ENCODE results near the gene NXPH2.
"Not testable (repeated sequence)": the region's sequence is repeated elsewhere in the genome, so short reads cannot be mapped to it uniquely, and the experiment has no call there.

The NXPH2 gene

DNA sequence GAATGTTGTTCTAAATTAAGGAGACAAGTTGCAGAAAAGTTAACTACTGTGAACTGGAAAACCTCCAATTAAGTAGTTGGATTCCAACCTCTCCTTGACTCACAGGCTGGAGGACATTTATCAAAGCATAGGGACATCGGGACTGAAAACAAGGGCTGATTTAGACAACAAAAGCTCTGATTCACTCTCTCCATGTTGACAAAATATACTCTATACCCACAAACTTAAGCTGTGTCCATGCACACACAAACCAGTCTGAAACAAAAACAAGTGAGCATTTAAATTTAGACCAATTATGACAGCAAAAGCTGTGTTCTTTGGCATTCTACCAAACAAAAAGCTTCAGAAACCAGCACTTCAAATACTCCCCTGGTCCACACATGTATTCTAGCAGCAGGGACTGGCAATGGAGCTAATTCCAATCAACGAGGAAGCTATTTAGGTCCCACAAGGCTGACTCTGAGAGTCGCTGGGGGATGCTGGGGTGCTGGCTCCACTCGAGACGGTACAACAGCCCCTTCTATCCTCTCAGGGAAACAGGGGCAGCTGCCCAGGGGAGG is 71.4 kb downstream of the NXPH2 start:
- DNase-seq, result no peak

GRCh38 chr2:138707392-138708074 is 72.7 kb downstream of the NXPH2 start:
- DNase-seq, result no peak

DNA sequence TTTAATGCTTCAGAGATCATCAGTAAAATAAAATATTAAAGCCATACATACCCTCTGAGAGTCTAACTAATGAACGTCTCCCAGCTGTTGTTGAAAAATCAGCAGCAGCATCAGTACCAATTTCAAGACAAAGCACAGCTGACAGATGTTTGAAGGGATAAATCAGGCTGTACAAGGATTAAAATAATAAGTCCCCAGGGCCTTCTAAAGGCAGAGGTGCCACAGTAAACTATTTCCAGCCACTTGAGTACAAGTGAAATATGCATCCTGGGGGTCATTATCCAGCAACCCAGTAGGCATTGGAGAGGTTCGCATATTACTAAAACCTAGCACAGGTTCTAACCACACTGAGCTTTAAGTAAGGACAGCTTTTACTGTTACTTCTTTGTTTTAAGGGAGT is 76.9 kb downstream of the NXPH2 start:
- DNase-seq, result no peak

- DNase-seq, result no peak
These were observed 79.5 kb downstream of the NXPH2 start for GRCh38 chr2:138700716-138701115.

- DNase-seq, result no peak
These were observed 80.8 kb downstream of the NXPH2 start for GRCh38 chr2:138699421-138699820.

DNA sequence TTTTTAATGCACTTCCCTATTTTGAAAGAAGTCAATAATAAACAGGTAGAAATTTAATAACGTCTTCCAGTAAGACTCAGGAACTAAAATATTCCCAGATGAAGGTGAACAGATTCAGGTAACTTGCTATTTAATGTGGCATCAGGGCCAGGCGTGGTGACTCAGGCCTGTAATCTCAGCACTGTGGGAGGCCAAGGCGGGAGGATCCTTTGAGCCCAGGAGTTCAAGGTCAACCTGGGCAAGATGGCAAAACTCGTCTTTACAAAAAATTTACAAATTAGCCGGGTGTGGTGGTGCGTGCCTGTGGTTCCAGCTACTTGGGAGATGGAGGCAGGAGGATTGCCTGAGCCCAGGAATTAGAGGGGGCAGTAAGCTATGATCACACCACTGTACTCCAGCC is 81.8 kb downstream of the NXPH2 start:
- no peak for DNase-seq

GRCh38 chr2:138691667-138692066 is 88.5 kb downstream of the NXPH2 start:
- no peak for DNase-seq

- DNase-seq, result no peak
These were observed 90.5 kb downstream of the NXPH2 start for GRCh38 chr2:138689705-138690104.

DNA sequence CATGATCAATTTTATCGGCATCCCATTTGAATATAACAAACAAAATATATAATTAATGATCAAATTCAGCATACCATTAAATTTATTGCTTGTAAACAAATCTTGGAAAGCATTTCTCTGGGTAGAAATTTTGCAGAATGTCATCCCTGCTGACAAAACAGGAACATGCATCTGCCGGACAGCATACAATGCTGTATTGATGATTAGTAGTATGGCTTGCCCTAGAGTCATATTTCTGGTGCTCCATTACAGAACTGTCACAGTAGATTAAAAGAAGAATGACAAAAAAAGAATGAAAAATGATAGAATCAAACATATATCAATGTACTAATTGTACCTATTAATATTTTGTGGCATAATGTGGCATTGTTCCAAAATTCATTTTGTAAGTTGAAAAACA is 98.0 kb downstream of the NXPH2 start:
- DNase-seq, result no peak

GRCh38 chr2:138677221-138677620 is 103.0 kb downstream of the NXPH2 start:
- no peak for DNase-seq

GRCh38 chr2:138676619-138677021 is 103.6 kb downstream of the NXPH2 start:
- no peak for DNase-seq

- no peak for DNase-seq
These were observed 108.6 kb downstream of the NXPH2 start for GRCh38 chr2:138671566-138671965.

- DNase-seq, result no peak
These were observed 109.5 kb downstream of the NXPH2 start for GRCh38 chr2:138670734-138671133.

GRCh38 chr2:138665937-138666336 is 114.3 kb downstream of the NXPH2 start:
- DNase-seq, result no peak

GRCh38 chr2:138658187-138658894 is 121.8 kb downstream of the NXPH2 start:
- DNase-seq, result no peak

GRCh38 chr2:138654146-138654545 is 126.0 kb downstream of the NXPH2 start:
- DNase-seq, result no peak

DNA sequence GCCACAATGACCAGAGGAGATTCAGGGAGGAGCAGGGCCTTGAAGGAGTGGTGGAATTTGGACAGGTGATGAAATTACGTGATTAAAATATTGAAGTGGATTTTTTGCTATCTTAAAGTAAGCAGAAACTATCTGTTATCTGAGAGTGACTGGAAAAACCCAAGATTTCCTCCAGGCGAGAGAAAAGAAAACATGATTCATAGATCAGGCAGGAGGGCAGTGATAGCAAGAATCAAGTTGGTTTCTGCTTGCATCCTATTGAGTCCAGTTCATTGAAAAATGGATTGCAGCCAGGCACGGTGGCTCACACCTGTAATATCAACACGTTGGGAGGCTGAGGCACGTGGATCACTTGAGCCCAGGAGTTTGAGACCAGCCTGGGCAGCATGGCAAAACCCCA is 127.8 kb downstream of the NXPH2 start:
- no peak for DNase-seq

- no peak for DNase-seq
These were observed 130.6 kb downstream of the NXPH2 start for GRCh38 chr2:138649571-138649970.

DNA sequence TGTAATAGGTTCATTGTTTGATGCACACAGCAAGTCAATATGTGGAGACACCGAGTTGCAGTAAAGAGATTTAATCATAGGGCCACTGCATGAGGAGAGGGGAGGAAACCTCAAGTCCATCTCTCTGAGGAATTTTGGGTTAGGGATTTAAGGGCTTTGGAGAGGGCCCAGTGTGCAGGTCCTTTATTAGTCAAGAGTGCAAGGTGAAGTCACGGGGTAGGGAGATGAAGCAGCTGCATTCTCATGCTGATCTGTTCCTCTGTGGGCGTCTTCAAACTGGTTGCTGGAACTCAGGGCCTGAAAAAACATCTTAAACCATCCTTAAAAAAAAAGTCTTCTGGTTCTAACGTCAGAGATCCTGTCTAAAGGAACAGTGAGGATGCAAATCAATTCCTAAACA is 131.6 kb downstream of the NXPH2 start:
- no peak for DNase-seq

GRCh38 chr2:138644776-138645175 is 135.4 kb downstream of the NXPH2 start:
- DNase-seq, result not testable (repeated sequence)

GRCh38 chr2:138640921-138641676 is 139.1 kb downstream of the NXPH2 start:
- DNase-seq, result no peak

- no peak for DNase-seq
These were observed 142.5 kb downstream of the NXPH2 start for GRCh38 chr2:138637686-138638085.

DNA sequence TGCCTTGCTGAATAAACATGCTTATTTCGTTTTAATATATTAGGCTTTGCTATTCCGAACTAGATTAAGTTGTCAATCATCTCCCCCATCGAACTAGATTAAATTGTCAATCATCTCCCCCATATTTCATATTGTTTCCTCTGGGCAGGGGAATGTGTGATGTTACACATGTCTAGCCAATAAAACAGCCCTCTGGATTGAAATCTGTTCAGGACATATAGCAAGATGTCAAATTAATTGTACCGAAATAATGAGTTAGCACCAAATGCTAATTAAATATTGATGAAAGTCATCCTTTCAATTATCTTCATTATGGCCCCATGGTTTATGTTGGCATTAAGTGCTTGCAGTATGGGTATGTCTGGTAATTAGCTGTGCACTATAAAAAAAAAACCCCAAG is 143.1 kb downstream of the NXPH2 start:
- no peak for DNase-seq

GRCh38 chr2:138633049-138633448 is 147.1 kb downstream of the NXPH2 start:
- no peak for DNase-seq

Measured in activated gamma-delta T cell treated with Interleukin-2 at 50 U/mL for 16 hours (primary cell).